HCT116 (cell line): Measurements from ENCODE around the gene POLR1A. TPM values are rescaled to one million over a fixed set of nuclear protein-coding genes. Genes with fewer than 3 reads are reported as not detected.

Experiments
- ATAC-seq: fragments of 200-7000 bp; cut with Tn5 transposase; 2 replicates; pipeline ENCODE4 v1.9.1; 2020; ENCODE audit warnings: mild to moderate bottlenecking, moderate library complexity
- BruUV-seq: library from RNA; stranded (reverse); fragments of 400-500 nt; replicated peaks from 2 replicates; lab custom pipeline; 2021; lab: Mats Ljungman, UMichigan
- CTCF ChIA-PET: fragments of 300-600 bp; sonication (Branson Sonifier 250); formaldehyde crosslinking; loops from one replicate; lab custom pipeline; 2021; ENCODE audit warnings: antibody characterized with exemption; lab: Charles Lee
- POLR2A ChIA-PET: fragments of 300-600, 350-600 bp; sonication (Branson Sonifier 250); formaldehyde crosslinking; loops from one replicate; lab custom pipeline; 2021; ENCODE audit warnings: antibody characterized with exemption; lab: Charles Lee
- RAD21 ChIA-PET, 2 experiments: fragments of 300-600 bp; sonication (Branson Sonifier 250); formaldehyde crosslinking; loops; one replicate each; lab custom pipeline; 2023; ENCODE audit warnings: low total read pairs in 2 of 2; ENCODE audit not compliant: uncharacterized antibody in 2 of 2, unreplicated experiment in 2 of 2, low non-redundant PET in 1 of 2; lab: Charles Lee
- DNase-seq: peaks from one replicate; pipeline ENCODE4 v3.0.0-alpha.2; 2010; ENCODE audit warnings: low read depth, low spot score
- H2AFZ ChIP-seq: fragments of 200-600 bp; shearing (Covaris generic), sonication (generic); 2 replicates; pipeline ENCODE4 v1.6.1; 2017; ENCODE audit warnings: low read depth, mixed run types, mixed read lengths, antibody characterized with exemption, low read length; ENCODE audit not compliant: poor library complexity, severe bottlenecking
- H3K27ac ChIP-seq: 2 replicates; pipeline ENCODE4 v1.5.1; 2012; ENCODE audit warnings: low read depth, low read length
- H3K27me3 ChIP-seq: fragments of 200-600 bp; sonication (generic); 2 replicates; pipeline ENCODE4 v1.6.1; 2016; ENCODE audit warnings: mixed run types, low read length, mixed read lengths; ENCODE audit not compliant: insufficient read depth
- H3K36me3 ChIP-seq, 2 experiments: fragments of 200-500 bp in 1 of 2; fragments of 200-600 bp in 1 of 2; sonication (Bioruptor generic) in 1 of 2; sonication (generic) in 1 of 2; 2 replicates each; pipeline versions ENCODE4 v1.5.1 to v1.6.1; 2014 to 2016; ENCODE audit warnings: low read length in 2 of 2, inconsistent platforms in 1 of 2, mixed read lengths in 1 of 2, mixed run types in 1 of 2; ENCODE audit not compliant: insufficient read depth in 2 of 2, control insufficient read depth in 1 of 2
- H3K4me1 ChIP-seq, 2 experiments: fragments of 200-600 bp in 1 of 2; sonication (generic) in 1 of 2; 2 replicates each; pipeline versions ENCODE4 v1.5.1 to v1.6.1; 2012 to 2017; ENCODE audit warnings: low read length in 2 of 2, inconsistent platforms in 1 of 2, mild to moderate bottlenecking in 1 of 2, mixed read lengths in 1 of 2, mixed run types in 1 of 2, moderate library complexity in 1 of 2; ENCODE audit not compliant: insufficient read depth in 2 of 2, control insufficient read depth in 1 of 2
- H3K4me2 ChIP-seq: fragments of 200-600 bp; sonication (generic); 2 replicates; pipeline ENCODE4 v1.6.1; 2017; ENCODE audit warnings: mixed run types, low read length, mixed read lengths
- H3K4me3 ChIP-seq, 2 experiments: fragments of 200-600 bp in 1 of 2; sonication (generic) in 1 of 2; replicated peaks in 1 of 2; 2 replicates each; pipeline ENCODE4 v1.5.1; 2011 to 2016; ENCODE audit warnings: low read length in 2 of 2, control low read depth in 1 of 2, low read depth in 1 of 2, mild to moderate bottlenecking in 1 of 2, mixed read lengths in 1 of 2, mixed run types in 1 of 2
- H3K79me2 ChIP-seq: fragments of 200-600 bp; sonication (generic); 2 replicates; pipeline ENCODE4 v1.6.1; 2017; ENCODE audit warnings: mild to moderate bottlenecking, mixed run types, low read length, moderate library complexity, mixed read lengths; ENCODE audit not compliant: insufficient read depth
- H3K9ac ChIP-seq: fragments of 200-600 bp; sonication (generic); 2 replicates; pipeline ENCODE4 v1.6.1; 2016; ENCODE audit warnings: low read length, mixed read lengths
- H3K9me2 ChIP-seq: fragments of 200-600 bp; sonication (generic), shearing (Covaris generic); 2 replicates; pipeline ENCODE4 v1.6.1; 2017; ENCODE audit warnings: mixed run types, mild to moderate bottlenecking, moderate library complexity; ENCODE audit not compliant: insufficient read depth
- H3K9me3 ChIP-seq, 2 experiments: fragments of 200-500 bp in 1 of 2; fragments of 200-600 bp in 1 of 2; sonication (Bioruptor generic) in 1 of 2; sonication (generic) in 1 of 2; 2 replicates each; pipeline ENCODE4 v1.6.1; 2014 to 2017; ENCODE audit warnings: low read length in 2 of 2, mixed read lengths in 2 of 2, inconsistent platforms in 1 of 2, low read depth in 1 of 2, mild to moderate bottlenecking in 1 of 2, mixed run types in 1 of 2, moderate library complexity in 1 of 2; ENCODE audit not compliant: control insufficient read depth in 1 of 2, insufficient read depth in 1 of 2
- H4K20me1 ChIP-seq: fragments of 200-600 bp; sonication (generic), shearing (Covaris generic); 2 replicates; pipeline ENCODE4 v1.6.1; 2017; ENCODE audit warnings: mixed run types, mild to moderate bottlenecking, moderate library complexity; ENCODE audit not compliant: insufficient read depth
- CBX3 ChIP-seq: IDR thresholded peaks from 2 replicates; pipeline ENCODE4 v1.6.1; 2012; ENCODE audit warnings: low read depth
- EGR1 ChIP-seq: IDR thresholded peaks from 2 replicates; pipeline ENCODE4 v1.6.1; 2012; ENCODE audit warnings: low read depth
- ELF1 ChIP-seq: IDR thresholded peaks from 2 replicates; pipeline ENCODE4 v1.6.1; 2012; ENCODE audit warnings: low read depth, borderline replicate concordance
- EZH2 ChIP-seq: fragments of 200-600 bp; sonication (generic); IDR thresholded peaks from 2 replicates; pipeline ENCODE4 v1.6.1; 2017; ENCODE audit warnings: antibody characterized with exemption, mixed run types
- EZH2phosphoT487 ChIP-seq: fragments of 200-600 bp; IDR thresholded peaks from 2 replicates; pipeline ENCODE4 v1.6.1; 2018; ENCODE audit warnings: antibody characterized with exemption, borderline replicate concordance
- FOSL1 ChIP-seq: IDR thresholded peaks from 2 replicates; pipeline ENCODE4 v1.6.1; 2012; ENCODE audit warnings: low read depth
- POLR2A ChIP-seq: IDR thresholded peaks from 2 replicates; pipeline ENCODE4 v1.7.0; 2011; ENCODE audit warnings: borderline replicate concordance; ENCODE audit not compliant: insufficient read depth, insufficient read length; ENCODE audit errors: extremely low read depth
- RAD21 ChIP-seq: IDR thresholded peaks from 2 replicates; pipeline ENCODE4 v1.6.1; 2012; ENCODE audit warnings: low read depth, mild to moderate bottlenecking
- SIN3A ChIP-seq: IDR thresholded peaks from 2 replicates; pipeline ENCODE4 v1.6.1; 2012; ENCODE audit warnings: low read depth
- SP1 ChIP-seq: IDR thresholded peaks from 2 replicates; pipeline ENCODE4 v1.6.1; 2012; ENCODE audit warnings: low read depth
- SRF ChIP-seq: IDR thresholded peaks from 2 replicates; pipeline ENCODE4 v1.6.1; 2012; ENCODE audit warnings: low read depth
- TCF7L2 ChIP-seq: IDR thresholded peaks from 2 replicates; pipeline ENCODE4 v1.7.0; 2011; ENCODE audit warnings: borderline replicate concordance, inconsistent platforms; ENCODE audit not compliant: insufficient read depth, insufficient read length; ENCODE audit errors: extremely low read depth
- YY1 ChIP-seq: IDR thresholded peaks from 2 replicates; pipeline ENCODE4 v1.6.1; 2011; ENCODE audit warnings: low read length, low read depth, moderate library complexity, mild to moderate bottlenecking; ENCODE audit not compliant: insufficient replicate concordance; ENCODE audit errors: extremely low read depth
- ZFX ChIP-seq: fragments of 450-650 bp; IDR thresholded peaks from 2 replicates; pipeline ENCODE4 v1.6.1; 2017
- intact Hi-C: fragments of 100-400 bp; cut with micrococcal nuclease; formaldehyde crosslinking; loops from 2 replicates; pipeline ENCODE4 v1.10.0; 2022
- total RNA-seq: library from RNA; stranded (reverse); gene quantifications from one replicate; pipeline ENCODE4 v1.2.1, GENCODE V29; 2021; ENCODE audit not compliant: unreplicated experiment
- TF ChIP-seq, protein P1 (sequence below): IDR thresholded peaks from 2 replicates; pipeline ENCODE4 v1.6.1; 2012; ENCODE audit warnings: low read depth
- TF ChIP-seq, protein P2 (sequence below): IDR thresholded peaks from 2 replicates; pipeline ENCODE4 v1.6.1; 2011; ENCODE audit warnings: mild to moderate bottlenecking, low read length, moderate library complexity; ENCODE audit not compliant: insufficient replicate concordance; ENCODE audit errors: extremely low read depth
- TF ChIP-seq, protein P3 (sequence below): IDR thresholded peaks from 2 replicates; pipeline ENCODE4 v1.6.1; 2012
- TF ChIP-seq, protein P4 (sequence below): IDR thresholded peaks from 2 replicates; pipeline ENCODE4 v1.6.1; 2012

Gene POLR1A
- total RNA-seq, 1 experiment from 2014 or later, result 46.6 TPM

DNA sequence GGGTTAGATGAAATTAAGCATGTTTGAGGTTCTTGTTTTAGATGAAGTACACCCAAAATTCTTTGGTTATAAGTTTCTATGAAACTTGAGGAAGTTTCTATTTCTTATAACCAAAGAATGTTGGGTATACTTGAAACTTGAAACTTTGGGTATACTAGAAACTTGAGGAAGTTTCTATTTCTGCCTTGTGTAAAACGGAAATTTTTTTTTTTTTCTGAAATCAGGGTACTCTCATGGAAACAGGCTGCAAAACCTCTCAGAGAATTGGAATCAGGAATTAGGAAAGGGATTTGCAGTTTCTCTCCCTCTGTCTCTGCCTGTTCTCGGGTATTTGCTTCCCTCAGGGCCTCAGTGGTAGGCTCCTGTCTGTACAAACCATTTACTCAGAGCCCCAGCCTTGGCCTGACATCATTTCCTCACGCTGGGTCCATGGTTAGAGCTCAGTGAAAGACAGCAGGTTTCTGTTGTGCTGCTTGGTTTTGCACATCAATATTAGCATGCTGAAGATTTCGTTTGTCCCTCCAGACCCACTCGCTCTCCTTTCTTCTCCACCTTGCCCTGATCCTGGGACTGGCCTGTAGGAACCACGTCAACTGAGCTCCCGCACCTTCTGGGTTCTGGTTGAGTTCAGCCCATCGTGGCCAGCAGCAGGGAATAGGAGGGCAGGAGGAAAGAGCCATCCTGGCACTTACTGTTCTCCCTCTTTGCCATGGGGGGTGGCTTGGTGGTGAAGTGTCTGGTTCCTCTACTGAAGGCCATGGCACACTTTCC lies 106.4 kb downstream of the POLR1A start:
- Histone ChIP-seq H3K36me3 (no peaks in the 10 kb centered on the region), H4K20me1 (no peaks in the 10 kb centered on the region), H3K9me3 (no peaks in the 10 kb centered on the region), H3K9ac (no peak overlapping the region), H3K9me2 (no peaks in the 10 kb centered on the region), H3K27ac (no peak overlapping the region), H3K4me2 (no peak overlapping the region), H3K4me3 (no peak overlapping the region), H3K4me1 (0 out of 4 replicates have a peak, but pooled peaks cover 0 to under 1% of the 10 kb centered on the region in 2 experiments), H3K27me3 (no peaks in the 10 kb centered on the region), H3K79me2 (no peaks in the 10 kb centered on the region), H2AFZ (no peak overlapping the region)
- DNase-seq (no peak), ATAC-seq (no peak)
- ChIA-PET RAD21 (no interaction called here), POLR2A (no interaction called here), CTCF (no interaction called here)
- TF ChIP-seq, protein P1, sequence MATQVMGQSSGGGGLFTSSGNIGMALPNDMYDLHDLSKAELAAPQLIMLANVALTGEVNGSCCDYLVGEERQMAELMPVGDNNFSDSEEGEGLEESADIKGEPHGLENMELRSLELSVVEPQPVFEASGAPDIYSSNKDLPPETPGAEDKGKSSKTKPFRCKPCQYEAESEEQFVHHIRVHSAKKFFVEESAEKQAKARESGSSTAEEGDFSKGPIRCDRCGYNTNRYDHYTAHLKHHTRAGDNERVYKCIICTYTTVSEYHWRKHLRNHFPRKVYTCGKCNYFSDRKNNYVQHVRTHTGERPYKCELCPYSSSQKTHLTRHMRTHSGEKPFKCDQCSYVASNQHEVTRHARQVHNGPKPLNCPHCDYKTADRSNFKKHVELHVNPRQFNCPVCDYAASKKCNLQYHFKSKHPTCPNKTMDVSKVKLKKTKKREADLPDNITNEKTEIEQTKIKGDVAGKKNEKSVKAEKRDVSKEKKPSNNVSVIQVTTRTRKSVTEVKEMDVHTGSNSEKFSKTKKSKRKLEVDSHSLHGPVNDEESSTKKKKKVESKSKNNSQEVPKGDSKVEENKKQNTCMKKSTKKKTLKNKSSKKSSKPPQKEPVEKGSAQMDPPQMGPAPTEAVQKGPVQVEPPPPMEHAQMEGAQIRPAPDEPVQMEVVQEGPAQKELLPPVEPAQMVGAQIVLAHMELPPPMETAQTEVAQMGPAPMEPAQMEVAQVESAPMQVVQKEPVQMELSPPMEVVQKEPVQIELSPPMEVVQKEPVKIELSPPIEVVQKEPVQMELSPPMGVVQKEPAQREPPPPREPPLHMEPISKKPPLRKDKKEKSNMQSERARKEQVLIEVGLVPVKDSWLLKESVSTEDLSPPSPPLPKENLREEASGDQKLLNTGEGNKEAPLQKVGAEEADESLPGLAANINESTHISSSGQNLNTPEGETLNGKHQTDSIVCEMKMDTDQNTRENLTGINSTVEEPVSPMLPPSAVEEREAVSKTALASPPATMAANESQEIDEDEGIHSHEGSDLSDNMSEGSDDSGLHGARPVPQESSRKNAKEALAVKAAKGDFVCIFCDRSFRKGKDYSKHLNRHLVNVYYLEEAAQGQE, result no peak
- TF ChIP-seq FOSL1 (no peak), POLR2A (no peak), TCF7L2 (no peak), CBX3 (no peak), YY1 (no peak), SIN3A (no peak), ELF1 (no peak), SP1 (no peak), SRF (no peak), RAD21 (no peak), EGR1 (no peak), EZH2phosphoT487 (no peak), ZFX (no peak), EZH2 (no peak)
- TF ChIP-seq, protein P2, sequence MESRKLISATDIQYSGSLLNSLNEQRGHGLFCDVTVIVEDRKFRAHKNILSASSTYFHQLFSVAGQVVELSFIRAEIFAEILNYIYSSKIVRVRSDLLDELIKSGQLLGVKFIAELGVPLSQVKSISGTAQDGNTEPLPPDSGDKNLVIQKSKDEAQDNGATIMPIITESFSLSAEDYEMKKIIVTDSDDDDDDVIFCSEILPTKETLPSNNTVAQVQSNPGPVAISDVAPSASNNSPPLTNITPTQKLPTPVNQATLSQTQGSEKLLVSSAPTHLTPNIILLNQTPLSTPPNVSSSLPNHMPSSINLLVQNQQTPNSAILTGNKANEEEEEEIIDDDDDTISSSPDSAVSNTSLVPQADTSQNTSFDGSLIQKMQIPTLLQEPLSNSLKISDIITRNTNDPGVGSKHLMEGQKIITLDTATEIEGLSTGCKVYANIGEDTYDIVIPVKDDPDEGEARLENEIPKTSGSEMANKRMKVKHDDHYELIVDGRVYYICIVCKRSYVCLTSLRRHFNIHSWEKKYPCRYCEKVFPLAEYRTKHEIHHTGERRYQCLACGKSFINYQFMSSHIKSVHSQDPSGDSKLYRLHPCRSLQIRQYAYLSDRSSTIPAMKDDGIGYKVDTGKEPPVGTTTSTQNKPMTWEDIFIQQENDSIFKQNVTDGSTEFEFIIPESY, result no peak
- TF ChIP-seq, protein P3, sequence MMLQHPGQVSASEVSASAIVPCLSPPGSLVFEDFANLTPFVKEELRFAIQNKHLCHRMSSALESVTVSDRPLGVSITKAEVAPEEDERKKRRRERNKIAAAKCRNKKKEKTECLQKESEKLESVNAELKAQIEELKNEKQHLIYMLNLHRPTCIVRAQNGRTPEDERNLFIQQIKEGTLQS, result no peak
- TF ChIP-seq, protein P4, sequence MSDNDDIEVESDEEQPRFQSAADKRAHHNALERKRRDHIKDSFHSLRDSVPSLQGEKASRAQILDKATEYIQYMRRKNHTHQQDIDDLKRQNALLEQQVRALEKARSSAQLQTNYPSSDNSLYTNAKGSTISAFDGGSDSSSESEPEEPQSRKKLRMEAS, result no peak
- intact Hi-C loops, result no loop called here
- no TSS peak for BruUV-seq
